NCI-H1417 (cell line): ENCODE results near the gene RGS16.

Experiments used
- DNase-seq, 3 experiments: peaks; one replicate each; lab custom pipeline; 2025; lab: John Stamatoyannopoulos, UW

Gene RGS16

DNA sequence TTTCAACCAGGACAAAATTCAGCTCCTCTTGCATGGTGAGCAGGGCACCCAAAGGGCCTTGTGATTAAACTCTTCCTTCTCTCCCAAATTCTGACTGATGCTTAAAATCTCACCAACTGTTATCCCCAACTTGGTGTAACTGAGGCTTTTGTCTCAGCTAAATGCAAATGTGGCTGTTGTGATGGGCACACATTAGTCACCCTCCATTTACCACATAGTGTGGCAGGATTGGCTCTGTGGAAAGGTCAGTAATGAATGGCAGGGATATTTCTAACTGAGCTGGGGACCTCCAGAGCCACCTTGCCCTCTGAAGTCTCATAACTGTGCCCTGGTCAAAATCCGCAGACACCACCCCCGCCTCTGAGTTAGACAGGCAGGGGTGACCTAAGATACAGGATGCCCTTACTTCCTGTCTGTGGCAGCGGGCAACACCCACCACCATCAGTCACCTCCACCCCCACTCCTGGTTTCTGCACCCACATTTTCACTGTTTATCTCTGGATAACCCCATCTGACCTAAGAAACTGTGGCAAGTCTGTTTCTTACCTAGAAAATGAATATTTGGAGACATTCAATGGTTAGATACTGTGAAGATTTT, 25.4 kb upstream of the RGS16 start:
- DNase-seq, result no peak

GRCh38 chr1:182629080-182629479, 24.9 kb upstream of the RGS16 start:
- no peak for DNase-seq

DNA sequence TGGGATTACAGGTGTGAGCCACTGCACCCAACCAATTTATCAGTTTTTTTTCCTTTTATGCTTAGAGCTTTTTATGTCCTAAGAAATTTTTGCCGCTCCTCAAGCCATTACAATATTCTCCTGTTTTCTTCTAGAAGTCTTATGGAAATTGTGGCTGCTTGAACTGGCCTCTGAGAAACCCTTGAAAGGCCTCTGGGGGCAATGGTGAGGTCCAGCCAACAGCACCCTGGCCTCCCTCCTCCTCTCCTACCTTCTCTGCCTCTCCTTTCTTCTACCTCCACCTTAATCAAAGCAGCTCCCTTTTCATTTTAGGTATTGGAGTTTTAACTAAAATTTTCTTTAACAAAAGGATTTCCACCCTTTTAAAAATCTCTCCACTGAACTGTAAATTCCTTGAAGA, 24.5 kb upstream of the RGS16 start:
- DNase-seq, result no peak

GRCh38 chr1:182627622-182628021, 23.4 kb upstream of the RGS16 start:
- no peak for DNase-seq

DNA sequence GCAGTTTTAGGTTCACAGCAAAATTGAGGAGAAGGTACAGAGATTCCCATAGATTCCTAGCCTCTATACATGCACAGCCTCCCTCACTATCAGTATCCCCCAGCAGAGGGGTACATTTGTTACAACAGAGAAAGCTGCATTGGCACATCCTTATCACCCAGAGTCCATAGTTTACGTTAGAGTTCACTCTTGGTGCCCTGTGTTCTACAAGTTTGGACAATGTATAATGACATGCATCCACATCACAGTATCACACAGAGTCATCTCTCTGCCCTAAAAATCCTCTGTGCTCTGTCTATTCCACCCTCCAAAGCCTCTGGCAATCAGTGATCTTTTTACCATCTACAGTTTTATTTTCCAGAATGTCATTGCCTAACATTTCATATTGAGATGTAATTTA, 22.3 kb upstream of the RGS16 start:
- DNase-seq, result no peak

DNA sequence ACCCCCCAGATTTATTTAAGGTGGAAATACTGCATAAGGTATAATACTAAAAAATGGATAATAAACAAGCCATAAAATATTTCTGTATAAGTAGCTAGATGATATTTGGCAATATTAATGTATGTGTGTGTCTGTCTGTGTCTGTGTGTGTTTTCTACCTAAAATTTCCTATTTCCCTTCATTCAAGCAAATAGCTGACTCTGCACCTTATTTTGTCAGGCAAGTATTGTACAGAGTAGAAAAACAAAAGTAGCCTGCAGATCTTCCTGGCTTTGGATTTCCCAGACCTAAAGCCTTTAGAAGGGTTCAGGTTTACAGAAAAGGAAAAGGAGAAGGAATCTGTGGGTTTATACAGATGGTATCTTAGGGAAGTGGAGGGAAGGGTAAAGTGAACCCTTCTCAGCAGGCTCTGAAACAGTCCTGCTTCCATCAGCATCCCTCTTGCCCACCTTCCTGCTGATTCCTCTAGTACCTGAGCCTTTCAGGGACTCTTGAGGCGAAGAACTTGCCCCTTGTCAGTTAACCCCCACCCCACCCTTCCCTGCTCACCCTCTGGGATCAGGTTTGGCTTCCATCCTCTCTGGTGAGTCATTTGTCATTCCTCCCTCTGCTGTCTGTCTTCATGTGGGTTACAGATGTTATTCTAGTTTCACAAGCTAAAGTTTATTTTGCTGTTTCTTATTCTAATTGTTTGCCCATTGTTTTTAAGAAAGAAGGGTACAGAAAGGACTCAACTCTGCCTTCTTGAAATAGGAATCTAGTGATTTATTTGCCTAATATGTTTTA, 21.7 kb upstream of the RGS16 start:
- DNase-seq, result no peak

DNA sequence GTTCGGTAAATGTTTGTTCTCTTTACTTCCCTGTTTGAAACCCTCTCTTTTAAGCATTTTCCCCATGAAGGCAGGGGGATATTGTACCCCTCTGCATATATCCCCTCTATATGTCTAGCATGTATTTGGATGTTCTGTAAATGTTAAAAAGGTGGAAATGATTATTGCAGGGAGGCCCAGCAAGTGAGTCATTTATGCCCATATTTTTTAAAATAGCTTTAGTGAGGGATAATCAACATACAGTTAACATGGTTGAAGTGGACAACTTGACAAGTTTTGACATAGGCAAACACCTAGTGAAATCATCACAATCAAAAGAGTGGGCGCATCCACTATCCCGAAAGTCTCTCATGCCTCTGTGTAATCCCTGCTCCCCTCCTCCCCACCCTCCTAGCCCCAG, 20.8 kb upstream of the RGS16 start:
- no peak for DNase-seq

DNA sequence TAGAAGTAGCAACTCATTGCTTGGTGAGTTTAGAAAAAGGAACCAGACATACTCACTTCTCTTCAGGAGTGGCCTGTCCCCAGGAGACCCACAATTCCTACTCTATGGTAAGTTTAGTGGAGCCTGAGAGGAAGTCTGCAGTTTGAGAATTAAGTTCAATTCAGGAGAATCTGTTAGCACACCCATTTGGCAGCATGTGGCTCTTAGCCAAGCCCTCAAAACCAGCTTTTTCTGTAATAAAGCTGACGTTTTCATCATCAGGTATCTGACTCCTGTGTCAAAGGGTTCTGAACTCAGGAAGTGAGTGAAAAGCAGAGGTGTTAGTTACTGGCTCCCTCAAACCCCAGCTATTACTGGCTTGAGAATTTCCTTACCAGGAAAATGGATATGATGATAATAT, 20.4 kb upstream of the RGS16 start:
- DNase-seq, result no peak

GRCh38 chr1:182622901-182623528, 18.8 kb upstream of the RGS16 start:
- DNase-seq, result no peak

- DNase-seq, result no peak
These were observed 17.7 kb upstream of the RGS16 start for GRCh38 chr1:182621906-182622305.

DNA sequence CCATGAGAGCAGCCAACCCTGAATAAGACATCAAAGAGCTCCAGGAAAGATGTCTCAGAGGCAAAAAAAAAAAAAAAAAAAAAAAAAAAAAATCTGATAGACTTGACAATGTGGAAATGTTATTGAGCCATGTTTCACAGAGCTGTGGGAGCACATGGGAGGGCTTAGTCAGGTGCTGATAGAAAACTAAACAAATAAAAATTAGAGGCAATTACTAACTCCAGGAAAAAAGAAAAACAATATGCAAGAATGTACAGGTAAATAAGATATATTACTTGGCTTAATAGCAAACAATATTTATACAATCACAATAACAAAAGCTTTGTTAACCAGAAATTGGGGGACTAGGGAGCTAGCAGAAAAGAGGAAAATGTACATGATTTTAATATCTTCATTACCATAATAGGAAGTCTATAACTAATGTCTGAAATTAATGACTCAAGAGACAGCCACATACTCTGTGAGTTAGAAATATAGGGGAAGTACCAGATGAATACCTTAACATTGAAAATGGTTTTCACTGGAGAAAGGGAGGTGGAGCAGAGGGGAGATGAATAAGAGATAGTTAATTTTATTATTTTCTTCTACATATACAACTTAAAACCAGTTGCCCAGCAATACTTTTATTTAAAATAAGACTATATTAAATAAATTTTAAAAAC, 16.9 kb upstream of the RGS16 start:
- no peak for DNase-seq

DNA sequence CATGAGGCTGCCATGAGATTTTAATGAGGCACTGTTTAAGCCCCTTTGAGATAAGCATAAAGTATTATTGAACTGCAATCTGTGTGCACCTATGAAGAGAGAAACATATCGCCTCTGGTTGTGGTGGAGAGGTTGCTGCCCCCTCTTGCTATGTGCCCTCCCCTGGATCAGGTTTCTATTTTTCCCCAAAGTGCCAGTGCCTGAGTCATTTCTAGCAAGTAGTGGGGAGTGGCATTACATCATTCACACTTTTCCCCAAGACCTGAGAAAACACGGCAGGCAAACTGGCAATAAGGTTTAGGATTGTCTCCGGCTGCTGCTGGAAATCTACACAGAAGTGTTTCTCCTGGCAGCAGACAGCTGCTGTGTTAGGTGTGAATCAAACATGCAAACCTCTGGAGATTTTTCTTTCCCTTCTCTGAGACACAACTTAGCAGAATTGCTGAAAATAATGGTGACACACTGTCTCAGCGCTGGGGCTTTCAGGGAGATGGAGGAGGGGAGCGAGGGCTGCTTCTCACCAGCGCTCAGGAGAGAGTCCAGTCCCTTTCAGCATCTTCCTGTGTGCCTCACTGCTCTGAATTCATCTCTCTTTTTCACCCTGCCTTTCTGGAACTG, 13.7 kb upstream of the RGS16 start:
- DNase-seq, result peak in 2 of 3 experiments; percentile 30 to 60

- peak in 2 of 3 experiments; percentile 56 to 68 for DNase-seq
These were observed 12.8 kb upstream of the RGS16 start for GRCh38 chr1:182617014-182617429.

DNA sequence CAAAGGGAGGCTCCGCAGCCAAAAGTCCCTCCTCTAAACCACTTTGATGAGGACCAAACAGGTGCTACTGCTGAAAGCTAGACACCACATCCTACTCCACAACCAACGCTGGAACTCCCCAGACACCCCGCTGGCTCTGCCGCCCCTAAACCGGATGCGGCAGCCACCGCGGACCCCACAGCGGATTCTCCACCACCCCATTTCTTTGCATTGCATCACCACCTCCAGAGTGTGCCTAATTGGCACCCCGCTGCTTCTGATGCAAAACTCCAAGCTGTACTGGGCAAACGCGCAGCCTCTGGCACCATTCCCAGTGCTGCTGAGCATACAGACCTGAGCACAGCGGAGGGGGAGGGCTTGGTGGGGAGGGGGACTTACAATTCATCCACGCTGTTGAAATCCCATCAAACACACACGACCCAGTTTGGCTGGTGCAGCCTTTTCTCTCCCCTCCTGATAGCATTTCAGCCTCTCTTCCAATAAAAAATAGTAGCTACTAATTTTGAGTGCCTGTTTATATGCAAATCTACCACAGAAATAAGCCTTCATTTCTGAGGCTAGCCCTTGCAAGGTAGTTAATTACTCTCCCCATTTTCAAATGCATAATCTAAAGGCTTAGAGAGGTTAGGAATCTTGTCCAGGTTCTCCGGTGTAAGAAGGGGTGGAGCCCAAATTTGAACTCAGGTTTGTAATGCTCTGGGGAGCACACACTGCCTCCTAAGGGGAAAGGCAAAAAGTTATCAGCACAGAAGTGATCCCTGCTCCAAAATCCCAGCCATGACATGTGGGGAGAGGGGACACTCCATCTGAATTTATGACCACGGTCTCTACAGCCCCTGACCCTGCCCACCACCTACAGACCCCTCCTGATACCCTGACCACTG, 12.2 kb upstream of the RGS16 start:
- peak; percentile 93 to 99 (median 96) for DNase-seq

GRCh38 chr1:182615468-182616129, 11.4 kb upstream of the RGS16 start:
- DNase-seq, result peak in 2 of 3 experiments; percentile 83 to 89

DNA sequence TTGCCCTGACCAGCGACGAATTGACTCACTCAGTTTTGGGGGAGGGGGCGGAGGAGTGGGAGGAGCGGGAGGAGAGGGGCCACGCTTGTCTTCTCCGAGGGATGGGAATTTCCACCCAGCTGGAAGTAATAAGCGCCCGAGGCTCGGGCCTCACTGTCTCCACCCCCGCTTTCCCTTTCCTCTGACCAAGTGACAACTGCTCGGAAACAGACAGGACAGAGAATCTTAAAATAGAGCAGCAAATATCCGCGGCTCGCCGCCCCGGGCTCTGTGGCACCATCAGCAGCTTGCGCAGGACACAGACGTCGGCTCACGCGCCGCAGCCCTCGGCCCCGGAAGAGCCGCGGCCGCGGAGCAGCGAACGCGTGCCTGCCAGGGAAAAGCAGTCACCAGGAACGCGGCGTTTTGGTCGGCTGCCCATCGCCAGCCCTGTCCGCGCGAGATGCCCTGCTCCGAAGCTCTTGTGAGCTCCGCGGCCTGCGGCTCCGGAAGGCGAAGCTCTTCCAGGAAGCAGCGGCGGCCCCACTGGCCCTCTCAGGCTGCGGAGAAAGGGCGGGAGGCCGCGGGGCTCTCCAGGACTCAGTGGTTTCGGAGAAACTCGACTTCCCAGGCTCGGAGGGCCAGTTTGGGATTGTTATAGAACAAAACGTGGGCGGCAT, 10.7 kb upstream of the RGS16 start:
- peak; percentile 26 to 92 (median 88) for DNase-seq

GRCh38 chr1:182611787-182612186, 7.6 kb upstream of the RGS16 start:
- peak; percentile 92 to 99 (median 97) for DNase-seq

- peak in 1 of 3 experiments; percentile 77 for DNase-seq
These were observed 7.1 kb upstream of the RGS16 start for GRCh38 chr1:182611326-182611725.

DNA sequence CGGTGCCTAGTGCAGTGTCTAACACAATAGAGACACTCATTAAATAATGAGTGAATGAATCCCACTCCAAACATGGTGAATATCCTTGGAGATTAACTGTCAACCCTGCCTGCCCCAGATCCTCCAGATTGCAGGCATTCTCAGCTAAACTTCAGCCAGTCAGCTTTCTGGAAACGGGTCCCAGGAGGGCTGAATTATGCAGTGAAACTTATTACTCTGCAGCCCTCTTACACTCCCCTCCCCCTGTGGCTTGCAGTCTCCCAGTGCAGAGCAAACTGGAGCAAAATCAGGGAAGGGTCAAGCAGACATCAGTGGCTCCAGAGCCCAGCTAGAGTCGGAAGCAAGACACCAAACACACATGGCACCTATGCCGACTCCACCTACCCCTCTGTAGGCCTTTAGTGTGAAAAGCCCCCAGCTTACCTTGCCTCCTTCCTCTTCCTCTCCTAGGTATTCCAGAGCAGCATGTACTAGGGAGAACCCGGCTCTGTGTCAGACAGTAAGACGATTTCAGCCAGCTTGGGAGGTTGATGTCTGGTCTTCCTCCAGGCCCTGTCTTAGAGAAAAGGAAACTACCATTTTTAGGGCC, 6.5 kb upstream of the RGS16 start:
- DNase-seq, result peak in 2 of 3 experiments; percentile 37 to 52
